HG03280 (cell line): ENCODE data around the gene TBC1D16.

ENCODE experiments used
- ATAC-seq: cut with Tn5 transposase; IDR thresholded peaks from one replicate; pipeline ENCODE4 v1.9.1; 2021; ENCODE audit warnings: mild to moderate bottlenecking, moderate library complexity; ENCODE audit not compliant: unreplicated experiment

TBC1D16 gene

GRCh38 chr17:79952901-79953300 lies 82.8 kb downstream of the TBC1D16 start:
- ATAC-seq, result no peak

- no peak for ATAC-seq
Observed at GRCh38 chr17:79952265-79952877, 83.3 kb downstream of the TBC1D16 start.

DNA sequence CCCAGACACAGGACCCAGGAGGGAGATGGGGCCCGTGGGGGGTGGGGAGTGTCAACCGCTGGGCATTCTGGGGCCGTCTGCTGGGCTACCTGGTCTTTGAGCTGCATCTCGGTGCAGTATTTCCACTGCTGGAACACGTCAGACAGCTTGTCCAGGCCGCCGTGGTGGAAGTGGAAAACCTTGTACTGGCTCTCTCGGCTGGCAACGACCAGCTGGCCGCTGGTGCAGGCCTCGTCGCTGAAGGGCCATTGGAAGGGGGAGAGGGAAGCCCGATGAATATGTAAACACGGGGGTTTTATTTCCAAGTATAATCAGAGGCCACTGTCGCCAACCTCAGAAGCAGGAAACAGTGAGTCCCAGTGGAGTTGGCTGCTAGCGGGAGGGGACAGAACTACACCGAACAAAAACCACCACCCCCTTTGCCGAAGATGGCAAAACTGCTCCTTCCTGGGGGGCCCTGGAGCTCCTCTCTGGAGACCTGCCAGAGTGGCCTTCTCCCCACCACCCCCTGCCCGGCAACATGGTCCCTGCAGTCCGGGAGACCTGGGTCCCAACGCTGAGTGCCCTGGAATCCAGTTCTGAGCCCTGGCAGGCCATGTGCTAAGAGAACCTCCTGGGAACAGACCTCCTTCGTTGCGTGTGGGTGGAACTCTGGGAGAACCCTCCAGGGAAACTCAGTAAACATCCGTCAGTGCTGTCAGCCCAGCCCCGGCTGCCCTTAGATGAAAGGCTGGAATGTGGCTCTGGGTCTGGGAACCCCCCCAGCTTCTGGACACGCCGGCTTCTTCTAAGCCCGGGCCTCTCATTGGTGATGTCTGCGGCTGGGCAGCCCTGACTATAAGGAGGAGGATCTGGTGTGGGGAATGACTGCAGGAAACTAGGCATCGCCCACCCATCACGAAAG lies 84.1 kb downstream of the TBC1D16 start:
- ATAC-seq, result no peak

- ATAC-seq, result no peak
Observed at GRCh38 chr17:79950751-79951150, 84.9 kb downstream of the TBC1D16 start.

- ATAC-seq, result no peak
Observed at GRCh38 chr17:79950306-79950705, 85.4 kb downstream of the TBC1D16 start.

GRCh38 chr17:79949656-79950209 lies 85.9 kb downstream of the TBC1D16 start:
- ATAC-seq, result no peak

DNA sequence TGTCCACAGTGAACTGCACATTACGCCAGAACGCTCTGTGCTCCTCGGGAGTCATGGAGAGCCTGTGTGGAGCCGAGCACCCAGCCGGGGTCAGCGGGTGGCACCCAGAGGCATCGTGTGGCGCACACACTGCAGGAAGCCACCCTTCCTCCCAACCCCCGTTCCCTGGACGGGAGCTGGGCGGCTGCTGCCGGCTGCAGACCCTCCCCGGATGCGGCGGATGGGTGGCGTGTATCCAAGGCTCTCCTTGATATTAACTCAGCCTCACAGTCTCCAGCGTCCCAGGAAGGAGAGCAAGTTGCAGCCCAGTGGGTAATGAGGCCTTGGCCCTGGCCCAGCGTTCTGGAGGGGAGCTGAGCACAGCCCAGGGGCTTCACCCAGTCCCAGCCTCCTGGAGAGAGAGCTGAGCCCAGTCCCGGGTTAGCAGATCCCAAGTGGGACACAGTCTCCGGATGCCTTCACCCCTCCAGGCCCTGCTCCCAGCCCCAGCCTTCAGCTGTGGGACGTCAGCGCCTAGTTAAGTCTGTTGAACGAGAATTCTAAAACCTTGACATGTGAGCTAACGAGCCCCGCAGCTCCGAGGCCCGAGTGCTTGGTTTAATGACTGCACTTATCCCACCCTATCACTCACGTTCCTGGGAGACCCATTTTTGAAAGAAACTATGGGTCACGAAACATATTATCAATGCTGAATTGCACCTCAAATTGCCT lies 86.6 kb downstream of the TBC1D16 start:
- no peak for ATAC-seq

- ATAC-seq, result no peak
Observed at GRCh38 chr17:79948406-79948944, 87.2 kb downstream of the TBC1D16 start.

DNA sequence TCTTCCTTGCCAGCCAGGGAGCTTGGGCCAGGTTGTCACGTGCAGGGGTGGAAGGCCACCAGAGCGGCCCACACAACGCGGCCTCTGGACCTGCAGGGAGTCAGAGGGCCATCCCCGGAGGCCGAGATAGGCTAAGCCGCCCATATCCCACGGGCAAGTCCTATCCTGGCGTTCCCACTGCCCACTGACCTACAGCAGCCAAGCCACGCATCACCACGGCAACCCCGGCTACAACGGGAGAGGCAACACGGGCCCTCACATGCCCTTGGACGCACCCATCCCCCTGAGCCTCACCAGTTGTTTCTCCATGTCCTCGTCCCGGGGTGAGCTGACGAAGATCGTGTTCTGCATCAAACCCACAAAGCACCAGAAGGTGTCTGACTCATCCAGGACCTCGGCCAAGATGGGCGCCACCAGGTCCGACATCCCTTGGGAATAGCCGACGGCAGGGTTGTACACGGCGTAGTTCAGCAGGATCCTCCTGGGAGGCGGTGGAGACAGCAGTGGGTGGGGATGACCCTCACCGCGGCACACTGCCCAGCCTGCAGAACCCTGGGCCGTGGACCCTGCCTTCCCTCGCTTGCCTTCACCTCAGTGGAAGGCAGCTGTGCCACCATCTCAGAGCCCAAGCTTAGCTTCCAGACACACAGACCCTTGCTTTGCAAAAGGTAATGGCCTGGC lies 88.2 kb downstream of the TBC1D16 start:
- ATAC-seq, result no peak

- no peak for ATAC-seq
Observed at GRCh38 chr17:79946352-79947231, 89.1 kb downstream of the TBC1D16 start.

DNA sequence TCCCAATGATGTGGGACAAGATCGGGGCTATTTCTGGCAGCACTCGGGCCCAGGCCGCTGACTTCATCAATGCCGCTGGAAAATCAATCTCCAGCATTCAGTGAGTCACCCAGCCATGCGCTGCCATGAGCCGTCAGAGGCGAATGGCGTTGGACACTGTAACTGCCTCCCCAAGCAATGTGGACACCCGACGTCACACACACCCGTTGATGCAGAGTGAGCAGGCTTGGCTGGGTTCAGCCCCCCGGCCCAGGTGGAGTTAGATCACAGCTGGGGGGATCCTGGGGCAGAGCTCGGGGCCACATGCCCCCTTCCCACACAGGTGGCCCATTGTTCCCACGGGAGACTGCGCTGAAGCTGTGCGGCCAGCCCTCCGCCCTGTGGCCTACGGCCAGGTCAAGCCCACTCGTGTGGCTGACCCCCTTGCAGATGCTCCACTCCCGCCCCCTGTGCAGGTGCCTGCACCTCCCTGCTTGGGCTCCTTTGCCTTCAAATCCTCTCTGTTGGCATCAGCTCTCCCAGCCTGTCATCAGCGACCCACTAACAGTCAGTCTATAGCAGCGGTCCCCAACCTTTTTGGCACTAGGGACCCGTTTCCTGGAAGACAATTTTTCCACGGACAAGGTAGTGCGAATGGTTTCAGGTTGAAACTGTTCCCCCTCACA lies 89.9 kb downstream of the TBC1D16 start:
- ATAC-seq, result no peak

DNA sequence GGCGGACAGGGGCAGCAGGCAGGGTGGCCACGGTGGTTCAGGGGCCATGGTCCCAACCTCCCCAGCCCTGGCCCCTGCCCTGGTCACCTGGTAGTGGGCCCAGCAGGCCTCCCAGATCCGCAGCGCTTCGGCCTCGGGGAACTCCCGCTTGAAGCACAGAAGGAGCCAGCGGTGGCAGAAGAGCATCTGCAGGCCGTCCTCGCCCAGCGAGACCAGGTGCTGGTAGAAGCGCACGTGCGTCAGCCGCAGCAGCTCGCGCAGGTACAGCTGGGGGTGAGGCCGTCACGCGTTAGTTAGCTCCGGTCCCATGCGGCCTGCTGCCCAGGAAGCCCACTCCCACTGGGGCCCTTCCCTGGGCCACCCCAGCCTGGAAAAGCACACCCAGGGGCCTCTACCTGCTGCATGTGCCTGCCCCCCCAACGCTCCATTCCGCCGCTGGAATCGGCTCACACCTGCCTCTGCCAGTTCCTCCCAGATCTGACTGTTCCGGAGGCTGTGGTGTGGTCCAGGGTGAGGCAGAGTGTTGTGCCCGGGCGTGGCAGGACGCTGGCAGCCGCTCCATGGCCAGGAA lies 90.8 kb downstream of the TBC1D16 start:
- ATAC-seq, result no peak

DNA sequence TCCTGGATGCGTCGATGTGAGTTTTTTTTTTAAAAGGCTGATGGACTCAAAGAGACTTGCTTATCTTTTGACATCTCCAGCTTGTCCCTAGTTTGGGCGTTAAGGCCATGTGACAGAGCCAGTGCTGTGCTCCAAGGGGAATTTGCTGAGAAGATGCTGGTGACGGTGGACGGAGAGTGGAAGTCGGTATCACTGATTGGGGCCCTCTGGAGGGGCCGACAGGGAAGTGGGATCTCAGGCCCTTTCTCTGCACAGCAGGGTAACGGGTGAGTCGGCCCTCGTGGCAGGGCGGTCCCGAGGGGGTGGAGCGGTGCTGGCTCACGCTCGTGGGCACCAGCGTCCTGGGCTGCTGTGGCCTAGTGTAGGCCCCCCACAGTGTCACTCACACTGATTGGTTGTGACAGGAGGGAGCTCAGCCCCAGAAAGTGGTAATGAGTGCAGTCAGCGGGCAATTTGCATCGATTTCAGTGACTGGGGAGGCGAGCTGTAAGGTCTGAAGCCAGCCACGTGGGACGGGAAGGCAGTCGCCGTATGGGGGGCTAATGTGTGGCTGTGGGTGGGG lies 91.3 kb downstream of the TBC1D16 start:
- no peak for ATAC-seq

GRCh38 chr17:79943347-79944241 lies 92.1 kb downstream of the TBC1D16 start:
- ATAC-seq, result no peak

GRCh38 chr17:79942591-79943346 lies 92.9 kb downstream of the TBC1D16 start:
- no peak for ATAC-seq

- no peak for ATAC-seq
Observed at GRCh38 chr17:79942011-79942405, 93.7 kb downstream of the TBC1D16 start.
